Immature natural killer cell (primary cell): ENCODE data around the gene DRICH1. TPM values are rescaled to one million over a fixed set of nuclear protein-coding genes. Genes with fewer than 3 reads are reported as not detected.
"Not testable (repeated sequence)": the region's sequence is repeated elsewhere in the genome, so short reads cannot be mapped to it uniquely, and the experiment has no call there.

Experiments
- DNase-seq, 3 donors: peaks; one replicate each; pipeline ENCODE4 v3.0.0; 2022; ENCODE audit warnings: mixed read lengths in 1 of 3
- H3K27ac Mint-ChIP-seq, 6 donors: one replicate each; pipeline ENCODE4 v1.8.0; 2020; ENCODE audit warnings: mixed read lengths in 6 of 6, mild to moderate bottlenecking in 5 of 6, inconsistent platforms in 4 of 6, moderate library complexity in 3 of 6
- H3K27me3 Mint-ChIP-seq, 3 donors: one replicate each; pipeline ENCODE4 v1.8.0; 2020 to 2021; ENCODE audit warnings: low read depth in 3 of 3, mild to moderate bottlenecking in 3 of 3, mixed read lengths in 3 of 3, moderate library complexity in 3 of 3, inconsistent platforms in 1 of 3
- H3K36me3 Mint-ChIP-seq, 3 donors: one replicate each; pipeline ENCODE4 v1.8.0; 2020; ENCODE audit warnings: mixed read lengths in 3 of 3, inconsistent platforms in 2 of 3, mild to moderate bottlenecking in 2 of 3
- H3K4me1 Mint-ChIP-seq, 2 donors: one replicate each; pipeline ENCODE4 v1.8.0; 2020; ENCODE audit warnings: inconsistent platforms in 2 of 2, mild to moderate bottlenecking in 2 of 2, mixed read lengths in 2 of 2, moderate library complexity in 1 of 2
- H3K4me3 Mint-ChIP-seq, 5 donors: one replicate each; pipeline ENCODE4 v1.8.0; 2020; ENCODE audit warnings: mild to moderate bottlenecking in 5 of 5, mixed read lengths in 5 of 5, inconsistent platforms in 3 of 5, moderate library complexity in 3 of 5
- H3K9me3 Mint-ChIP-seq, 6 donors: one replicate each; pipeline ENCODE4 v1.8.0; 2020; ENCODE audit warnings: mild to moderate bottlenecking in 6 of 6, mixed read lengths in 6 of 6, inconsistent platforms in 4 of 6, moderate library complexity in 3 of 6
- polyA plus RNA-seq, 3 donors: library from polyadenylated mRNA; unstranded; fragments of 300-500 nt; fragmentation: Illumina TruSeq; gene quantifications; one replicate each; pipeline ENCODE4 v1.2.3, GENCODE V29; 2021

The DRICH1 gene, protein sequence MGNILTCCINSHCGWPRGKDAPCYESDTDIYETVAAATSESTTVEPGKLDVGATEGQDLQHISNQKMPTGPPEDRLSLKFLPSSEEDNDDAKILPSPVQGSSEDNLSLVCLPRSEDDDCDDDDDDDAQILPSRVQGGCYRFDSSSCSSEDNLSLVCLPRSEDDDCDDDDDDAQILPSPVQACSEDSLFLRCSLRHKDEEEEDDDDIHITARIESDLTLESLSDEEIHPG
- not detected for polyA plus RNA-seq

DNA sequence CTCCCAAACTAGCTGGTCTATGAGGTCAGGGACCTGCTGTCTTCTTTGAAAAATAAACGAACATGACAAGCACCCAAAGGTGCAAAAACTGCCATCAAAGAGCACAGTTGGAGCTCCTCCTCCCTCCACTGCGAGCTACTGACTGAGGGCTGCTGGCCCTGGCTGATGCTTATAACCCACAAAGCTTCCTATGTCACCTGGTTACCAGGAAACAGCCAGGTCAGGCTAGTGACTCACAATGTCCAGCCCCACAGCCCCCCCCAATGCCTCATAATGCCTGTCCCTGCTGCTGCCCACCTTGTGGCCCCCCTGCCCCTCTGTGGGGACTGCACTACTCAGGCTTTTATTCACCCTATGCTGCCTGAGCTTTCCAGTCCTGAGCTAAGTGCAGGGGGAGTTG lies at the start of gene DRICH1:
Gene DRICH1, minus strand, starts transcription at position 144 of the 400 bp plus-strand sequence. CDS start 298 bp downstream, outside the sequence.
- no peaks in the 10 kb centered on the region for H3K9me3 Mint-ChIP-seq
- no peaks in the 10 kb centered on the region for H3K27me3 Mint-ChIP-seq
- H3K36me3 Mint-ChIP-seq = peaks cover 0 to 22% (median 14%) of the 10 kb centered on the region in 3 donors
- peak in 1 of 3 donors; percentile 8 for DNase-seq
- H3K27ac Mint-ChIP-seq = peak within 1 kb of the TSS in 2 of 6 donors; percentile 45 to 71
- H3K4me1 Mint-ChIP-seq = peaks cover 0 to 5% of the 10 kb centered on the region in 2 donors
- H3K4me3 Mint-ChIP-seq = no peak within 1 kb of the TSS

DNA sequence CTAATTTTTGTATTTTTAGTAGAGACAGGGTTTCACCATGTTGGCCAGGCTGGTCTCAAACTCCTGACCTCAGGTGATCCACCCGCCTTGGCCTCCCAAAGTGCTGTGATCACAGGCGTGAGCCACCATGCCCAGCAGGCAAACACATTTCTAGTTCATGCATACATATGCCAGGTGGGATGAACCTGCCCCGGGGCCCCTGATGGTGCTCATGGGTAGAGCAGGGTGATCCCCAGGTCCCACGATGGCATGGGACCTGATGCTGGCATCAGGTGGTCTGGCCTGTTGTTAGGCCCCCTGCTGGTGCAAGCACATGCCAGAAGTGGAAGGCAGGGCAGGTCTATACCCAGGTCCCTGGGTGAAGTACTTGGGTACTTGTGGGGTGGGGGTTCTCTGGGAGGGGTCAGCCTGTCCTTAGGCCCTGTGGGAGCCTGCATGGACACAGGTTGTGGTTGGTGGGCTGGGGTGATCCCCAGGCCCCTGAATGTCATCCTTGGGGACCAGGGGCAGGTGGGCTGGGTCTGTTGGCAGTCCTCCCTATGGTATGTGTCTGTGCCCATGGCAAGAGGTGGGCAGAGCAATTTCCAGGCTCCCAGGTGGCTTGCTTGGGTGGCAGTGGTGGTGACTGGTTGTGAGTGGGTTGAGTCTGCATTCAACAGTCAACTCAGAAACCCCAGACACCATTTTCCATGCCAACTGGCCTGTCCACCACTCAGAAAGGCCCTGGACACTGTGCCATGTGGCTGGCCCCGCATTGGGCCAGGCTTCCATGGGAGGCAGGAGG lies 49.1 kb upstream of the DRICH1 start:
- DNase-seq = no peak
- Mint-ChIP-seq H3K4me3 (no peak overlapping the region), H3K4me1 (peaks cover 17 to 40% of the 10 kb centered on the region in 2 donors), H3K27me3 (peaks cover 1 to 3% (median 2%) of the 10 kb centered on the region in 3 donors), H3K36me3 (peaks cover 6 to 27% (median 25%) of the 10 kb centered on the region in 3 donors), H3K9me3 (no peaks in the 10 kb centered on the region), H3K27ac (peak overlapping the region in 1 of 6 donors; percentile 8)

DNA sequence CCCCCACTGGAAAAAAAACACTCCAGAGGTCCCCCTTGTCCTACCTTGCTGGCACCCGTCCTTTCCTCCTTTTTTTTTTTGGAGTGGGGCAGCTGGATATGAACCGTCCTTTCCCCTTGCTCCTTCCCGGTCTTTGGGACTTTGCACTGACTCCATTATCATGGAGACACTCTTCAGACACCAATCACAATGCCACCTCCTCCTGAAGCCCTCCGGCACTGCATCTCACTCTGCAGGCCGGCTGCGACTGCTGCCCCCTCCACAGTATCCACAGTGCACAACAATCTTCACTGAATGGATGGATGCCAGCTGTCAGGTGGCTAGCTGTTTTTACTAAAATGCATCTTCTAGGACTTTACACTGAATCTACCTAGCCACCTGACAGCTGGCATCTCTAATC lies 46.0 kb upstream of the DRICH1 start:
- Mint-ChIP-seq H3K27ac (peak overlapping the region in 5 of 6 donors; percentile 23 to 83 (median 78)), H3K9me3 (no peaks in the 10 kb centered on the region), H3K36me3 (peaks cover 6 to 24% (median 22%) of the 10 kb centered on the region in 3 donors), H3K27me3 (peaks cover 2 to 3% (median 3%) of the 10 kb centered on the region in 3 donors), H3K4me1 (peaks cover 39 to 65% of the 10 kb centered on the region in 2 donors), H3K4me3 (peak overlapping the region in 1 of 5 donors; percentile 1)
- DNase-seq = no peak

DNA sequence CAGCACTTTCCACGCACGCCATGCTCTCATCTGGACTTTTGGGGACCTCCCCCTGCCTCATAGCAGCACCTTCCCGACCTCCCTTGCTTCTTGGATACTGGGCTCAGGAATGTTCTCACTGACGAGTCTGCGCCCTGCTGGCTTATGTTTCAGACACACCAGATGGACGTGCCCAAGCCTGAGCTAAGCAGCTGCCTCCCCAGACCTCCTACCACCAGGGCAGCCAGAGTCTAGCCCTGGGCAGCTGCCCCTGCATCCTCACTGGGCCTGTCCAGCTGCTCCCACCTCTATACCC lies 45.5 kb upstream of the DRICH1 start:
- peaks cover 44 to 67% of the 10 kb centered on the region in 2 donors for H3K4me1 Mint-ChIP-seq
- peak overlapping the region in 1 of 5 donors; percentile 35 for H3K4me3 Mint-ChIP-seq
- no peaks in the 10 kb centered on the region for H3K9me3 Mint-ChIP-seq
- peak overlapping the region; percentile 23 to 83 (median 60) for H3K27ac Mint-ChIP-seq
- peaks cover 6 to 19% (median 19%) of the 10 kb centered on the region in 3 donors for H3K36me3 Mint-ChIP-seq
- peaks cover 0 to 3% (median 3%) of the 10 kb centered on the region in 3 donors for H3K27me3 Mint-ChIP-seq
- DNase-seq = no peak

DNA sequence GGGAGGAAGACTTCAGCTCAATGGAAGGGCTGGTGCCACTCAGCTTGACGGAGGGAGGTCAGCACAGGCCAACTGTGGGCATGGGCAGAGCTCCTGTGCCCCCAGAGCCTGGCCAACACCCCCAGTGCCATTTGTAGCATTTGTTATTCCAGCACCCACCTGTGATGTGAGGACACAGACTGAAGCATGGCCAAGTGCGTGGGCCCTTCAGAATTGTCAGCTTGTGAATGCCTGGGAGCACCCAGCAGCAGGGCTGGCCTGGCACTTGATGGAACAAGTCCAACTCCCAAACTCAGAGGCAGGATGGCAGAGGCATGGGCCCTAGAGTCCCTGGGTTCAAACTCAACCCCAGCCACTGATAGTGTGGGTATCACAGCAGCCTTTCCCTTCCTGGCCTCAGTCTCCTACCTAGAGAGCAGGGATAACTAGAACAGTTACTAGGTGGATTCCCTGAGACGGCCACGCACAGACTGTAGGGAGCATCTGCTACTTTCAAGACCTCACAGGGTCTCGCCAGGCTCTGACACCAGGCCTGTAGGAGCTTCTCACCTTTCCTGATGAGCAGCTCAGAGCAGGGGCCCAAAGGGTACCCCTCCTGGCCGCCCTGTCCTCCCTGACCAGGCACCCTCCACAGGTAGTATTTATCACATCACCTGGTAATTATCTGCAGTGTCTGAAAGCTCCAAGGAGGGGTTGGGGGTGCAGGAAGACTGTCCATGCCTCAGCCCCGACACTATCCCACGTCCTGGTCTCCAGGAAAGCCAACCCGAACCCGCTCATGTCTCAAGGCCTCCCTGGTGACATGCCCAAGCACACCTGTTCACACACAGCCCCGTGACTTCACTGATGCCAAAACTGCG lies 45.0 kb upstream of the DRICH1 start:
- Mint-ChIP-seq H3K27ac (peak overlapping the region; percentile 46 to 88 (median 81)), H3K4me3 (peak overlapping the region in 3 of 5 donors; percentile 53 to 58 (median 55)), H3K4me1 (peaks cover 49 to 68% of the 10 kb centered on the region in 2 donors), H3K36me3 (peaks cover 6 to 14% (median 13%) of the 10 kb centered on the region in 3 donors)
- H3K9me3 Mint-ChIP-seq, H3K27me3 Mint-ChIP-seq, DNase-seq: not testable (repeated sequence)

DNA sequence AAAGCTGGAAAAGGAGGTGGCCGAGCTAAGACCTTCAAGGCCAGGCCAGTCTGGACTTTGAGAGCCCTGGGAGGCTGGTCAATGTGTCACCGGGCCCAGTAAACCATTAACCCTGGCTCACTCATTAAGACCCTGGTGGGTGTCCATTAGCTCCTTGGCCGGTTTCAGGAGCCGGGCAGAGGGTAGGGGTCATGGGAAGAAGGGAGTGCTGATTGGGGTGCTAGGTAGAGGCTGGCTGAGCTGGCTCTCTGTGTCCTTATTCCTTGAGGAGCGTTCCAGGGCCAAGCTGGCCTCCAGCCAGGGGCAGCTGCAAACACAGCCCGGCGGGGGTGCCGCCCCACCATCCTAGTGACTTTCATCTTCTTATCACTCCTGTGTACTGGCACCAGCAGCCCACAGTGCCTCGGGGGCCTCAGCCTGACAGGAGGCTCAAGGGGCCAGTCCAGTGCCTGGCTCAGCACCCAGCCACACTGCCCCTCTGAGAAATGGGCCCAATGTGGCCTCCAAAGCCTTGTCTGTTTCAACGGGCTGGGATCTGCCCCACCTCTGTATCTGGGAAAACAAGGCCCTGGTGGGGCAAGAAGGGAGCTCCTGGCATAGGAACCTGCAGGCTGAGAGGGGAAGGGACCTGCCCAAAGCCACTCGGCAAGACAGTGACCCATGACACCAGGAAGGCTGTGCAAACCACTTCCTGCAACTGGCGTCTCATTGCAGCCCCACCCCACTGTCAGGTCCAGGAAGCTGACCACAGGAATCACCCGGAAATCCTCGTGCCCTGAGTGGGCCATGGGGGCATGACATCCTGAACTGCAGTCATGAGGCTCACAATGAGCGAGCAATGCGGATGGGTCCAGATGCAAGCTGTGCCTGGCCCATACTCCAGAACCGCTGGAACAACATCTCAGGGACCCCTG lies 43.6 kb upstream of the DRICH1 start:
- peak overlapping the region; percentile 31 to 88 (median 79) for H3K27ac Mint-ChIP-seq
- no peaks in the 10 kb centered on the region for H3K9me3 Mint-ChIP-seq
- peaks cover 0 to 3% (median 2%) of the 10 kb centered on the region in 3 donors for H3K27me3 Mint-ChIP-seq
- peaks cover 5 to 8% (median 6%) of the 10 kb centered on the region in 3 donors for H3K36me3 Mint-ChIP-seq
- H3K4me1 Mint-ChIP-seq = peaks cover 50 to 68% of the 10 kb centered on the region in 2 donors
- H3K4me3 Mint-ChIP-seq = peak overlapping the region; percentile 15 to 58 (median 53)
- DNase-seq = peak; percentile 57 to 71 (median 67)

DNA sequence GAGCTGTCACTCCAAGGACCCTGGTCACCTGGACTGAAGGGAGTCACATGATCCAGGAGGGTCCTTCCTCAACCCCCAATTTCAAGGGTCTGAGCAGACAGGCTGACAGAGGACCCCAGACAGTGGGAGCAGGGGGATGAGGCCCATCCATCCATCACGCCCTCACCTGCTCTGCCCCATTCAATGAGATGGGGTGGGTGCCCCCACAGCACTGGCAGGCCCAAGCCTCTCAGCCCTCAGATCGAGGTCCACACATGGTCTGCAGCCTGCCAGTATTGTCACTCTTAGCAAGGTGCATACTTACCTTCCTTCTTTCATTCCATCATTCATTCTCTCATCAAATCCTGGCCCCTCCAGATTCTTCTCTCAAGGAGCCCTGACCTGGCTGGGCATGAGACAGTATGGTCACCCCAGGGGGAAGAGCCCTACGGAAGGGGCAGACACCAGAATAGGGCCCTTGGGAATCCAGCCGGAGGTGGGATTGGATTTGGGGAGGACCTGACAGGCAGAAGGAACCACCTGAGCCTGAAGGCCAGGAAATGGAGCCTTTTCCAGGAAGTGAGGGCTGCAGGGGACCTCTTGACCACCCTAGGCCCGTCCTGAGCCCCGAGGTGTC lies 42.9 kb upstream of the DRICH1 start:
- H3K9me3 Mint-ChIP-seq, DNase-seq, H3K36me3 Mint-ChIP-seq, H3K27me3 Mint-ChIP-seq: not testable (repeated sequence)
- H3K4me3 Mint-ChIP-seq = peak overlapping the region in 2 of 5 donors; percentile 8 to 58
- H3K4me1 Mint-ChIP-seq = peaks cover 50 to 62% of the 10 kb centered on the region in 2 donors
- peak overlapping the region; percentile 31 to 88 (median 81) for H3K27ac Mint-ChIP-seq

DNA sequence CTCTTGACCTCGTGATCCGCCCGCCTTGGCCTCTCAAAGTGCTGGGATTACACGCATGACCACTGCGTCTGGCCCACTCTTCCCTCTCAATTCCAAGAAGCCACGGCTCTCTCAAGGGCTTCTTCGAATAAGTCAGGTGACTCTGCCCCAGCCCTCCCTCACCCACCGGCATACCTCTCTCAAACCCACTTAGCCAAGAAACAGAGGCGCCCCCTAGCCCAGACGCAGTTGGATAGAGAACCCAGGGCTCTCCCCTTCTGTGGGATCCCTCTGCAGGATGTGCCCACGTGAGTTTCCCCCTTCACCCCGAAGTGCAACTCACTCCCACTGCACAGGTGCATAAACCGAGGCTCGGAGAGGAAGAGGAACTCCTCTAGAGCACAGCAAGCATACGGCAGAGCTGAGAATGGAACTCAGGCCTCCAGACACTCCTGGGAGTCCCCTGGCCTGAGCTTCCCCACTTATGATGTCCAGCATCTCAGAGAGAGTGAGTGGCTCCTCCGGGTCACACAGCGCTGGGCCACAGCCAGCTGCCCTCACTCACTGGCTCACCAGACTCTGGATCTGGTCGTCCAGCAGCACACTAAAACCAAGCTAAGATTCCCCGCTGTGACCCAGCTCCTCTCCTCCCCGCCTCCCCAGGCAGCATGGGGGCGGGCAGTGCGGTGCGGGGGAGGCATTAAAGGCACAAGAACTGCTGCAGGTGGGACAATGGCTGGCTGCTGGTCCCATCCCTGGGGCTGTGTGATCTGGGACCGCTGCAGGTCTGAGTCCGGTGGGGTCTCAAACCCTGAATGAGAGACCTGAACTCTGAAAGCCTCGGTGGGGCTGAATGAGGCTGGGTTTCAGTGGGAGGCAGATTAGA lies 41.9 kb upstream of the DRICH1 start:
- Mint-ChIP-seq H3K4me3 (peak overlapping the region in 1 of 5 donors; percentile 30), H3K9me3 (no peaks in the 10 kb centered on the region), H3K27ac (peak overlapping the region; percentile 24 to 82 (median 64)), H3K27me3 (peaks cover 0 to 3% (median 2%) of the 10 kb centered on the region in 3 donors), H3K36me3 (peaks cover 0 to 2% (median 0%) of the 10 kb centered on the region in 3 donors), H3K4me1 (peaks cover 50 to 53% of the 10 kb centered on the region in 2 donors)
- no peak for DNase-seq

DNA sequence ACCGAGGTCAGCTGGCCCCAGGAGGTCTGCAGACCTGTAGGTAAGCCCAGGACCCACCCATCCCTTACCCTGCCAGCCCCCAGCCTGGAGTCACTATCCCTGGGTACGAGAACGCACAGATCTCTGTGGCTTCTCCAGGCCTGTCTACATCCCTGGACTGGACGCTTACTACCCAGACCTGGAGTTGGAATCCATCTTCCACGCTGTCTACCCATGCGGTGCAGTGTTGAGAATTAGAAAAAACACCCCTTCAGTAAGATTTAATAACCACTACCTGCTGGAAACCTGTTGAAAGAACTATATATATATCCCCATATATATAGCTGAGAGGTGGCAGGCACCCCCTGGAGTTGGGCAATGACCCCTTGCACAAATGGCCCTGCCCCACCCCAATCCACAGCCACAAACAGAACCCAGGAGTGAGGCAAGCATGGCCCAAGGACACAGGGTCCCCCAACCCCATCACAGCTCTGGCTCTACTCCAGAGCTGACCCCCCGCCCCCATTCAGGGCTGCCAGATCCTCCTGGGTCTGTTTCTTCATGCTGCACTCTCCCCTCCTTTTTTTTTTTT lies 41.0 kb upstream of the DRICH1 start:
- H3K4me1 Mint-ChIP-seq = peaks cover 49 to 50% of the 10 kb centered on the region in 2 donors
- peaks cover 0 to 4% (median 2%) of the 10 kb centered on the region in 3 donors for H3K27me3 Mint-ChIP-seq
- H3K9me3 Mint-ChIP-seq = no peaks in the 10 kb centered on the region
- no peak for DNase-seq
- peak overlapping the region in 5 of 6 donors; percentile 31 to 88 (median 85) for H3K27ac Mint-ChIP-seq
- H3K4me3 Mint-ChIP-seq = peak overlapping the region in 3 of 5 donors; percentile 40 to 70 (median 59)
- peaks cover 0 to 3% (median 0%) of the 10 kb centered on the region in 3 donors for H3K36me3 Mint-ChIP-seq

DNA sequence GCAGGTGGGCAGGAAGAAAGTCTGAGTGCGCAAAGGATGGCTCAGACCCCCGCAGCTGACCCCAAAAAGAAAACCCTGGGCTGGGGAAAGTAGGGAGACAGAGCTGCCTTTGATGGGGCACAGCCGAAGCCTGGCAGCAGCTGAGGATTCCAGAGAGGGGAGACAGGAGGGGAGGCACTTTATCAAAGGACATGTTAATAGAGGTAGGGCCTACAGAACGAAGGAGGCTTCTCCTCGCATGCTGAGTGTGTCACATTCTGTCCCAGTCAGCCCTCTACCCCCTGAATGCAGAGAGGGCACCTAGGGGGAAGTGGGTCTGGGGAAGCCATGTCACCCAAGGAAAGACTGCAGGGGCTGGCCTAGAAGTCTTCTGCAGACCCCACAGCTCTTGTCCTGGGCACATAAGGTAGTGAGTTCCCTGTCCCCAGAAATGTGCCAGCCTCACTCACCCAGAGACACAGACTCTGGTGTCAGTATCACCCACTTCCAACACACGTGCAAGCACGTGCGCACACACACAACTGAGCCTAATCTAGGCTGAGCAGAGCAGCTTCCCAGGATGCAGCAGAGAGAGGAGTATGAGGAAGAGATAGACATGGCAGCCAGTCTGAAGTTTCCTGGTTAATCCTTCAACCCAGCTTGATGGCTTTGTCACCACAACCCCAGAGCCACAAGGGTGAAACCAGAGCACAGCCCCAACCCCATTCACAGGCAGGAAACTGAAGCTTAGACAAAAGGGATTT lies 40.4 kb upstream of the DRICH1 start:
- not testable (repeated sequence) for DNase-seq, H3K27me3 Mint-ChIP-seq, H3K9me3 Mint-ChIP-seq, H3K36me3 Mint-ChIP-seq
- Mint-ChIP-seq H3K4me3 (peak overlapping the region in 4 of 5 donors; percentile 44 to 70 (median 60)), H3K4me1 (peaks cover 43% of the 10 kb centered on the region in 2 donors), H3K27ac (peak overlapping the region; percentile 18 to 88 (median 80))

DNA sequence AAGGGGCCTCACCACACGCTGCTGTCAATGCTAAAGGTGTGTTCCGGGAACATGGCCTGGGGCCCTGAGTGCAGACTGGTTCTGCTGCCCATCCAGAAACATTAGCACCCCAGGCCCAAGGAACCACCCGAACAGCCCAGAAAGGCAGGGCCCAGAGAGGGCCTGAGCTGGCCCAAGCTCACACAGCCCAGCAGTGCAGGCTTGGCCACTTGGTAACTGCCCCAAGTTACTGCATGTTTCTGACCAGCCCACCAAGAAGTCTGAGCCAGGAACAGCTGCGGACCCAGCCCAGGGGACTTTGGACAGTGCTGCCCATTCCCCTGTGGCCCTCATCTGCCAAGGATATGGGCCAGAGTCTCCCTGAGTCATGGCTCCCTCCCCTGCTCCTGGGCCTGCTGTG lies 39.3 kb upstream of the DRICH1 start:
- H3K4me3 Mint-ChIP-seq, H3K27me3 Mint-ChIP-seq, DNase-seq, H3K9me3 Mint-ChIP-seq, H3K36me3 Mint-ChIP-seq, H3K27ac Mint-ChIP-seq: not testable (repeated sequence)
- peaks cover 35 to 37% of the 10 kb centered on the region in 2 donors for H3K4me1 Mint-ChIP-seq
